Parathyroid adenoma (tissue), 2 donors: Measurements from ENCODE around the gene SIRPG.

ENCODE experiments used
- H2AFZ ChIP-seq: fragments of 300-600 bp; sonication (generic); one replicate; pipeline ENCODE4 v1.7.0; 2017; ENCODE audit warnings: antibody characterized with exemption, mild to moderate bottlenecking
- H3K27ac ChIP-seq: fragments of 300-600 bp; sonication (generic); one replicate; pipeline ENCODE4 v1.7.0; 2017
- H3K27me3 ChIP-seq: fragments of 300-600 bp; sonication (generic); one replicate; pipeline ENCODE4 v1.7.0; 2017; ENCODE audit warnings: low read length; ENCODE audit not compliant: control insufficient read depth, insufficient read depth
- H3K36me3 ChIP-seq: fragments of 300-600 bp; sonication (generic); one replicate; pipeline ENCODE4 v1.7.0; 2017; ENCODE audit warnings: low read length; ENCODE audit not compliant: control insufficient read depth, insufficient read depth
- H3K4me1 ChIP-seq: fragments of 300-600 bp; sonication (generic); one replicate; pipeline ENCODE4 v1.7.0; 2017; ENCODE audit warnings: control low read depth
- H3K4me2 ChIP-seq: fragments of 300-600 bp; sonication (generic); one replicate; pipeline ENCODE4 v1.7.0; 2017; ENCODE audit warnings: low read length
- H3K4me3 ChIP-seq: fragments of 300-600 bp; sonication (generic); one replicate; pipeline ENCODE4 v1.7.0; 2017; ENCODE audit warnings: low read depth, low read length
- H3K79me2 ChIP-seq: fragments of 300-600 bp; sonication (generic); one replicate; pipeline ENCODE4 v1.7.0; 2017; ENCODE audit warnings: control low read depth
- H3K9ac ChIP-seq: fragments of 300-600 bp; sonication (generic); one replicate; pipeline ENCODE4 v1.7.0; 2017; ENCODE audit warnings: mild to moderate bottlenecking
- H3K9me3 ChIP-seq: fragments of 300-600 bp; sonication (generic); one replicate; pipeline ENCODE4 v1.7.0; 2017; ENCODE audit warnings: low read length; ENCODE audit not compliant: control insufficient read depth
- TF ChIP-seq, protein P1 (sequence below): fragments of 300-600 bp; sonication (generic); IDR thresholded peaks from one replicate; pipeline ENCODE4 v1.7.0; 2017; ENCODE audit warnings: antibody characterized with exemption, mild to moderate bottlenecking
- donor health status: primary hyperparathyroidism.

The SIRPG gene

DNA sequence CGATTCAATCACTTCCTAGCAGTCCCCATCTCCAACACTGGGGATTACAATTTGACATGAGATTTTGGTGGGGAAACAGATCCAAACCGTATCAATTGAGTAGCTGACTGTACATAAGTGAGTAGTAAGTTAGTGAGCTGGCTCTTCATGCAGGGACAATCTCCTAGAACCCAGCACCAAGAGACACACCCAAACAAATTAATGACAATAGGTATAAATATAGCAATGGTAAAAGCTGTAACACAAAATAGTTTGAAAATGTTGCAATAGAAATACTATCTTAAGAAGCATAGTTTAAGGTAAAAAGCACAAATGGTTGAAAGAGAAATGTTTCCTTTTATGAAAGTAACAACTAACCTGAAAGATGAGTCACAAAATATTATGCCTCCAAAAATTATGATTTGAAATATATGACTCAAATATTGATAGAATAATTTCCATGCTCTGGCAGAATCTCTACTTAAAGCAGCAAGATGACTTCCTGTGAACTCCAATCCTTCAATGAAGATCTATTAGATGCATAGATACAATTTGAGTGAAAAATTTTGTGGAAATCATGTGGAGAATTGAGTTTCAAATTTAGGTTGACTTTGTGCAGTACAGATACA is 32.4 kb downstream of the SIRPG start:
- H3K79me2 ChIP-seq = no peaks in the 10 kb centered on the region
- no peak overlapping the region for H3K4me2 ChIP-seq
- TF ChIP-seq, protein P1, sequence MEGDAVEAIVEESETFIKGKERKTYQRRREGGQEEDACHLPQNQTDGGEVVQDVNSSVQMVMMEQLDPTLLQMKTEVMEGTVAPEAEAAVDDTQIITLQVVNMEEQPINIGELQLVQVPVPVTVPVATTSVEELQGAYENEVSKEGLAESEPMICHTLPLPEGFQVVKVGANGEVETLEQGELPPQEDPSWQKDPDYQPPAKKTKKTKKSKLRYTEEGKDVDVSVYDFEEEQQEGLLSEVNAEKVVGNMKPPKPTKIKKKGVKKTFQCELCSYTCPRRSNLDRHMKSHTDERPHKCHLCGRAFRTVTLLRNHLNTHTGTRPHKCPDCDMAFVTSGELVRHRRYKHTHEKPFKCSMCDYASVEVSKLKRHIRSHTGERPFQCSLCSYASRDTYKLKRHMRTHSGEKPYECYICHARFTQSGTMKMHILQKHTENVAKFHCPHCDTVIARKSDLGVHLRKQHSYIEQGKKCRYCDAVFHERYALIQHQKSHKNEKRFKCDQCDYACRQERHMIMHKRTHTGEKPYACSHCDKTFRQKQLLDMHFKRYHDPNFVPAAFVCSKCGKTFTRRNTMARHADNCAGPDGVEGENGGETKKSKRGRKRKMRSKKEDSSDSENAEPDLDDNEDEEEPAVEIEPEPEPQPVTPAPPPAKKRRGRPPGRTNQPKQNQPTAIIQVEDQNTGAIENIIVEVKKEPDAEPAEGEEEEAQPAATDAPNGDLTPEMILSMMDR = no peak
- H3K9me3 ChIP-seq = no peaks in the 10 kb centered on the region
- no peak overlapping the region for H2AFZ ChIP-seq
- H3K27ac ChIP-seq = no peak overlapping the region
- no peak overlapping the region for H3K9ac ChIP-seq
- H3K4me1 ChIP-seq = no peaks in the 10 kb centered on the region
- no peak overlapping the region for H3K4me3 ChIP-seq
- no peaks in the 10 kb centered on the region for H3K27me3 ChIP-seq
- H3K36me3 ChIP-seq = no peaks in the 10 kb centered on the region

DNA sequence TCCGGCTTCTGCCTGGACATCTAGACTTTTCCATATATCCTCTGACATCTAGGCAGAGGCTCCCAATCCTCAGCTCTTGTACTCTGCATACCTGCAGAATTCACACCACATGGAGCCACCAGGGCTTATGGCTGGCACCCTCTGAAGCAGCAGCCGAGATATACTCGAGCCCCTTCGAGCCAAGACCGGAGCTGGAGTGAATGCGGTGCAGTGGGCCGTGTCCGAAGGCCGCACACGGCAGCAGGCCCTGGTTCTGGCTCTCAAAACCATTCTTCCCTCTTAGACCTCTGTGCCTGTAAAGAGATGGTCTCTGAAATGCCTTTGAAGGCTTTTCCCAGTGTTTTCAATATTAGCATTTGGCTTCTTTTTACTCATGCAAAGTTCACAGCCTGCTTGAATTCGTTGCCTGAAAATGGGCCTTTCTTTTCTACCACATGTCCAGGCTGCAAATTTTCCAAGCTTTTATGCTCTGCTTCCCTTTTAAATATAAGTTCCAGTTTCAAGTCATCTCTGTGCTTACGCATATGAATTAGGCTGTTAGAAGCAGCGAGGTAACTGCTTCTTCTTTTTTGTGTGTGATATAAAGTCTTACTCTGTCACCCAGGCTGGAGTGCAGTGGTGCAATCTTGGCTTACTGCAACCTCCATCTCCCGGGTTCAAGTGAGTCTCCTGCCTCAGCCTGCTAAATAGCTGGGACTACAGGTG is 33.9 kb downstream of the SIRPG start:
- H3K9ac ChIP-seq = no peak overlapping the region
- TF ChIP-seq, protein P1 = no peak
- H3K79me2 ChIP-seq = no peaks in the 10 kb centered on the region
- H3K4me3 ChIP-seq = no peak overlapping the region
- no peaks in the 10 kb centered on the region for H3K4me1 ChIP-seq
- no peaks in the 10 kb centered on the region for H3K36me3 ChIP-seq
- H3K27ac ChIP-seq = no peak overlapping the region
- H3K4me2 ChIP-seq = no peak overlapping the region
- H3K9me3 ChIP-seq = no peaks in the 10 kb centered on the region
- no peaks in the 10 kb centered on the region for H3K27me3 ChIP-seq
- no peak overlapping the region for H2AFZ ChIP-seq

DNA sequence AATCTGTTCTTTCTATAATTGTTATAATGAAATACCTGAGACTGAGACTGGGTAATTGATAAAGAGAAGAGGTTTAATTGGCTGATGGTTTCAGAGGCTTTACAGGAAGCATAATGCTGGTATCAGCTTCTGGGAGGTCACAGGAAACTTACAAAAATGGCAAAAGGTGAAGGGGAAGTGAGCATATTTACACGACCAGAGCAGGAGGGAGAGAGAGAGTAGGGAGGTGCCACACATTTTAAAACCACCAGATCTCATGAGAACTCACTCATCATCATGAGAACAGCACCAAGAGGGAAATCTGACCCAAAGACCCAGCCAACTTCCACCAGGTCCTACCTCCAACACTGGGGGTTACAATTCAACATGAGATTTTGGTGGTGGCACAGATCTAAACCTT is 35.1 kb downstream of the SIRPG start:
- TF ChIP-seq, protein P1 = no peak
- Histone ChIP-seq H3K27ac (no peak overlapping the region), H3K27me3 (no peaks in the 10 kb centered on the region), H3K79me2 (no peaks in the 10 kb centered on the region), H3K4me1 (no peaks in the 10 kb centered on the region), H3K9me3 (no peaks in the 10 kb centered on the region), H3K4me2 (no peak overlapping the region), H3K4me3 (no peak overlapping the region), H2AFZ (no peak overlapping the region), H3K9ac (no peak overlapping the region), H3K36me3 (no peaks in the 10 kb centered on the region)

DNA sequence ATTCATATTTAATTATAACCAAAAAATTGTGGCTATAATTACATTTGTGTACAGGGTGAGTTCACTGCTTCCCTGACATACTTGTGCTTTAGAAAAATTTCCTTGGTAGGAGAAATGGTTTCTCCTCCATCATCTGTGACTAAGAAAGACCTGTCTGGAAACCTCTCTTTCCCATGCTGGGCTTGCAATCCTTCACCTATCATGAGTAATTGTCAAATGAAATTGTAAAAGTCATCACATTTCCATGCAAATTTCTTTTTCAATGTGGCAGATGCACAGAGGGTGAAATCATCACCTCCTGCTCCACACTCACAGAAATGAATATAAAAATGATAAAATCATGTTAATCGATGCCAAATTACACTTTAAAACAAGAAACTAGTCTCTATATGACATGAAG is 36.3 kb downstream of the SIRPG start:
- Histone ChIP-seq H3K9me3 (no peaks in the 10 kb centered on the region), H3K4me2 (no peak overlapping the region), H3K4me3 (no peak overlapping the region), H3K27me3 (no peaks in the 10 kb centered on the region), H3K79me2 (no peaks in the 10 kb centered on the region), H2AFZ (no peak overlapping the region), H3K9ac (no peak overlapping the region), H3K27ac (no peak overlapping the region), H3K4me1 (no peaks in the 10 kb centered on the region), H3K36me3 (no peaks in the 10 kb centered on the region)
- TF ChIP-seq, protein P1 = no peak
